Smooth muscle cell (in vitro differentiated cells): Measurements from ENCODE around the gene PIK3AP1. TPM values are rescaled to one million over a fixed set of nuclear protein-coding genes. Genes with fewer than 3 reads are reported as not detected.
"Not testable (repeated sequence)": the region's sequence is repeated elsewhere in the genome, so short reads cannot be mapped to it uniquely, and the experiment has no call there.

Experiments used
- DNase-seq: peaks from one replicate; lab custom pipeline; 2025; ENCODE audit not compliant: unreplicated experiment; lab: John Stamatoyannopoulos, UW
- H2AFZ ChIP-seq: fragments of 200-600 bp; sonication (generic); 2 replicates; pipeline ENCODE4 v1.6.0; 2016; ENCODE audit warnings: antibody characterized with exemption, low read depth, mild to moderate bottlenecking
- H3F3A ChIP-seq: fragments of 200-600 bp; sonication (generic); 2 replicates; pipeline ENCODE4 v1.6.0; 2017; ENCODE audit warnings: antibody characterized with exemption, low read depth
- H3K27ac ChIP-seq: fragments of 200-600 bp; sonication (generic); 2 replicates; pipeline ENCODE4 v1.5.1; 2016; ENCODE audit warnings: low read depth, mild to moderate bottlenecking
- H3K27me3 ChIP-seq: fragments of 200-600 bp; sonication (generic); 2 replicates; pipeline ENCODE4 v1.6.1; 2016; ENCODE audit warnings: low read depth, mild to moderate bottlenecking
- H3K36me3 ChIP-seq: fragments of 200-600 bp; sonication (generic); 2 replicates; pipeline ENCODE4 v1.5.1; 2016; ENCODE audit warnings: low read depth
- H3K4me1 ChIP-seq: fragments of 200-600 bp; sonication (generic); 2 replicates; pipeline ENCODE4 v1.5.1; 2016; ENCODE audit warnings: low read depth
- H3K4me2 ChIP-seq: fragments of 200-600 bp; sonication (generic); 2 replicates; pipeline ENCODE4 v1.6.0; 2016; ENCODE audit warnings: mild to moderate bottlenecking
- H3K4me3 ChIP-seq: fragments of 200-600 bp; sonication (generic); 2 replicates; pipeline ENCODE4 v1.5.1; 2016; ENCODE audit warnings: mild to moderate bottlenecking
- H3K79me2 ChIP-seq: fragments of 200-600 bp; sonication (generic); 2 replicates; pipeline ENCODE4 v1.6.0; 2016; ENCODE audit warnings: low read depth, mild to moderate bottlenecking
- H3K9ac ChIP-seq: fragments of 200-600 bp; sonication (generic); 2 replicates; pipeline ENCODE4 v1.6.0; 2016; ENCODE audit warnings: low read depth
- H3K9me3 ChIP-seq: fragments of 200-600 bp; sonication (generic); replicated peaks from 2 replicates; pipeline ENCODE4 v1.5.1; 2016; ENCODE audit warnings: low read depth
- H4K20me1 ChIP-seq: fragments of 200-600 bp; sonication (generic); 2 replicates; pipeline ENCODE4 v1.6.0; 2016; ENCODE audit warnings: low read depth
- CTCF ChIP-seq: fragments of 200-600 bp; sonication (generic); IDR thresholded peaks from 2 replicates; pipeline ENCODE4 v1.5.1; 2017; ENCODE audit warnings: borderline replicate concordance, mild to moderate bottlenecking, antibody characterized with exemption; ENCODE audit not compliant: insufficient read depth, poor library complexity, severe bottlenecking
- WGBS: methylation state at CpG from one replicate; pipeline ENCODE4 v1.1.7; 2016; ENCODE audit warnings: low lambda C conversion rate; 5-methylcytosine and 5-hydroxymethylcytosine counted together
- polyA plus RNA-seq: library from polyadenylated mRNA; unstranded; fragments of >200 nt; fragmentation: Nextera tagmentation; extraction: Ambion mirVana; gene quantifications from 2 replicates; pipeline ENCODE4 v1.2.1, GENCODE V29; 2016
- total RNA-seq: library from RNA; depleted of rRNA; stranded (reverse); fragments of >200 nt; gene quantifications from 2 replicates; pipeline ENCODE4 v1.2.3, GENCODE V29; 2014

The PIK3AP1 gene
- total and polyA plus RNA-seq, 2 experiments from 2014 or later: 1.2 TPM; not detected in 1

GRCh38 chr10:96756111-96756903, 36.0 kb upstream of the PIK3AP1 start:
- Histone ChIP-seq H3K9me3 (no peaks in the 10 kb centered on the region), H3K4me1 (no peaks in the 10 kb centered on the region), H3K36me3 (no peaks in the 10 kb centered on the region), H4K20me1 (no peaks in the 10 kb centered on the region), H3K27ac (no peak overlapping the region), H3K4me2 (no peak overlapping the region), H3F3A (no peaks in the 10 kb centered on the region), H3K79me2 (no peaks in the 10 kb centered on the region), H3K27me3 (no peaks in the 10 kb centered on the region), H2AFZ (no peak overlapping the region), H3K4me3 (no peak overlapping the region), H3K9ac (no peak overlapping the region)
- DNase-seq: no peak
- TF ChIP-seq CTCF: no peak
- WGBS: 86% methylated on average over 5 of the region's 5 CpGs

DNA sequence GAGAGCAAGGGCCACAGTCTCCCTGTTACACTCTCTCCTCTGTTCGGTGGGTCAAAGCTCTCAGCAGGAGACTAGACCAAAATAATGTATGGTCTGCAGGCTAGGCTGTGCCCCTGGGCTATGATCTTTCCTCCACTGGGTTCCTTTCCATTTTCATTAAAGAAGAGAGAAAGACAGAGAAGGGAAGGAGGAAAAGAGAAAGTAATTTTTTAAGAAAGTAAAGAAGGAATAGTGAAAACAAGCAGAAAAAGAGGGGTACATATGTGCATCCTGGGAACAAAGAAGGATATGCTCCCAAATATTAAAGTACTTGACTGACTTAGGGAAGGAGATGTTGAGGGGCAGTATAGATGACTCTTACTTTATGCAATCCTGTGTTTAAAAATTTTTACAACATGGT, 33.6 kb upstream of the PIK3AP1 start:
- no peaks in the 10 kb centered on the region for H3K9me3 ChIP-seq
- H3F3A ChIP-seq: no peaks in the 10 kb centered on the region
- WGBS: 72% methylated on average over 1 of the region's 1 CpG
- no peaks in the 10 kb centered on the region for H3K79me2 ChIP-seq
- H2AFZ ChIP-seq: no peak overlapping the region
- no peak overlapping the region for H3K4me2 ChIP-seq
- DNase-seq: no peak
- no peaks in the 10 kb centered on the region for H3K36me3 ChIP-seq
- no peak for TF ChIP-seq CTCF
- no peak overlapping the region for H3K4me3 ChIP-seq
- H3K9ac ChIP-seq: no peak overlapping the region
- no peaks in the 10 kb centered on the region for H3K4me1 ChIP-seq
- no peak overlapping the region for H3K27ac ChIP-seq
- no peaks in the 10 kb centered on the region for H4K20me1 ChIP-seq
- H3K27me3 ChIP-seq: no peaks in the 10 kb centered on the region

DNA sequence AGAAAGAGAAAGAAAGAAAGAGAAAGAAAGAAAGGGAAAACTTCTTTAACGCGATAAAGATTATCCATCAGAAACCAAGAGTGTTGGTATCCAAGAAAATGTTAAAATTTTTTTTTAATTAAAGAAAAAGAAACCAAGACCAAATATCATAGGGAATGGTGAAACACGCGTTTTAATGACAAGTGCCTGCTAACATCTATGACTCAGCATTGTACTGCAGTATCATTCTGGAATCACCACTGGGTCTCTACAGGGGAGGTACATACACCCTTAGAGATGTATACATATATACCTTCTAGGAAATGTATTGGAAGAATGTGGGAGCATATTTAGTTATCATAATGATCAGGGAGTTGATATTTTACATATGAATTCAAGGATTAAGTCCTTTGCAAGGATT, 32.1 kb upstream of the PIK3AP1 start:
- H3K79me2 ChIP-seq: no peaks in the 10 kb centered on the region
- WGBS: 87% methylated on average over 4 of the region's 4 CpGs
- H3K9ac ChIP-seq: no peak overlapping the region
- H3K27ac ChIP-seq: no peak overlapping the region
- H3K4me2 ChIP-seq: no peak overlapping the region
- no peaks in the 10 kb centered on the region for H3K27me3 ChIP-seq
- no peak for DNase-seq
- H3K4me3 ChIP-seq: no peak overlapping the region
- no peaks in the 10 kb centered on the region for H3K4me1 ChIP-seq
- H3K36me3 ChIP-seq: no peaks in the 10 kb centered on the region
- TF ChIP-seq CTCF: no peak
- no peaks in the 10 kb centered on the region for H3K9me3 ChIP-seq
- no peaks in the 10 kb centered on the region for H4K20me1 ChIP-seq
- no peaks in the 10 kb centered on the region for H3F3A ChIP-seq
- H2AFZ ChIP-seq: no peak overlapping the region

DNA sequence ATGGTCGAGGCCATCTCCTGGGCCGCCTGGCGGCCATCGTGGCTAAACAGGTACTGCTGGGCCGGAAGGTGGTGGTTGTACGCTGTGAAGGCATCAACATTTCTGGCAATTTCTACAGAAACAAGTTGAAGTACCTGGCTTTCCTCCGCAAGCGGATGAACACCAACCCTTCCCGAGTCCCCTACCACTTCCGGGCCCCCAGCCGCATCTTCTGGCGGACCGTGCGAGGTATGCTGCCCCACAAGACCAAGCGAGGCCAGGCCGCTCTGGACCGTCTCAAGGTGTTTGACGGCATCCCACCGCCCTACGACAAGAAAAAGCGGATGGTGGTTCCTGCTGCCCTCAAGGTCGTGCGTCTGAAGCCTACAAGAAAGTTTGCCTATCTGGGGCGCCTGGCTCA, 30.0 kb upstream of the PIK3AP1 start:
- H3K4me3 ChIP-seq, H4K20me1 ChIP-seq, H3K9ac ChIP-seq, H3K4me1 ChIP-seq, H3K27me3 ChIP-seq, H3K9me3 ChIP-seq, H2AFZ ChIP-seq, H3K4me2 ChIP-seq, H3F3A ChIP-seq, H3K27ac ChIP-seq, H3K79me2 ChIP-seq, DNase-seq, H3K36me3 ChIP-seq: not testable (repeated sequence)
- WGBS: 97% methylated on average over 21 of the region's 24 CpGs
